ENCODE data around the gene MMEL1. TPM values are rescaled to one million over a fixed set of nuclear protein-coding genes. Genes with fewer than 3 reads are reported as not detected.

MMEL1 gene
- total and polyA plus RNA-seq, 2 donors from 2014 or later = 4.0 to 8.5 TPM

GRCh38 chr1:2575801-2576663, 56.8 kb downstream of the MMEL1 start:
- TF ChIP-seq CTCF (IDR thresholded peaks at IDR 0.05; ENCODE audit: borderline replicate concordance, extremely low read depth, insufficient read depth) = no peak
- intact Hi-C loops (cut with DNase I) = no loop called here
- Histone ChIP-seq H3K4me1 (ENCODE audit: control insufficient read depth in 2 of 3, insufficient read depth in 2 of 3, low read depth in 1 of 3, low read length in 3 of 3) (peaks cover 0 to 17% (median 10%) of the 10 kb centered on the region in 3 donors), H3K9ac (ENCODE audit: low read length in 3 of 3) (no peak overlapping the region), H3K4me3 (ENCODE audit: low read length in 3 of 3) (no peak overlapping the region), H3K9me3 (ENCODE audit: control insufficient read depth in 2 of 3, insufficient read depth in 1 of 3, low read length in 3 of 3) (peaks cover 0 to 5% (median 0%) of the 10 kb centered on the region in 3 donors), H3K27me3 (ENCODE audit: control insufficient read depth, insufficient read depth, low read length) (no peaks in the 10 kb centered on the region), H3K27ac (ENCODE audit: low read depth in 2 of 2, low read length in 2 of 2) (peak overlapping the region; percentile 14 to 51), H3K36me3 (ENCODE audit: control insufficient read depth in 2 of 3, insufficient read depth in 3 of 3, low read length in 3 of 3) (no peaks in the 10 kb centered on the region)
- FAIRE-seq (no peak), DNase-seq (peak in 4 of 5 donors; percentile 35 to 90 (median 44))

- intact Hi-C loops (cut with DNase I) = no loop called here
- peaks cover 0 to 17% (median 10%) of the 10 kb centered on the region in 3 donors for H3K4me1 ChIP-seq (ENCODE audit: control insufficient read depth in 2 of 3, insufficient read depth in 2 of 3, low read depth in 1 of 3, low read length in 3 of 3)
- H3K36me3 ChIP-seq (ENCODE audit: control insufficient read depth in 2 of 3, insufficient read depth in 3 of 3, low read length in 3 of 3) = no peaks in the 10 kb centered on the region
Observed at GRCh38 chr1:2574350-2574749, 58.5 kb downstream of the MMEL1 start.

GRCh38 chr1:2573250-2573920, 59.4 kb downstream of the MMEL1 start:
- no peak for FAIRE-seq
- no peak for TF ChIP-seq CTCF (IDR thresholded peaks at IDR 0.05; ENCODE audit: borderline replicate concordance, extremely low read depth, insufficient read depth)

More at GRCh38 chr1:2574350-2574749, 58.5 kb downstream of the MMEL1 start:
- no peak for DNase-seq
- H3K9ac ChIP-seq (ENCODE audit: low read length in 3 of 3) = no peak overlapping the region
- H3K27me3 ChIP-seq (ENCODE audit: control insufficient read depth, insufficient read depth, low read length) = no peaks in the 10 kb centered on the region
- H3K9me3 ChIP-seq (ENCODE audit: control insufficient read depth in 2 of 3, insufficient read depth in 1 of 3, low read length in 3 of 3) = peaks cover 0 to 5% (median 0%) of the 10 kb centered on the region in 3 donors
- FAIRE-seq = no peak
- H3K4me3 ChIP-seq (ENCODE audit: low read length in 3 of 3) = no peak overlapping the region
- H3K27ac ChIP-seq (ENCODE audit: low read depth in 2 of 2, low read length in 2 of 2) = no peak overlapping the region
- TF ChIP-seq CTCF (IDR thresholded peaks at IDR 0.05; ENCODE audit: borderline replicate concordance, extremely low read depth, insufficient read depth) = no peak

More at GRCh38 chr1:2573250-2573920, 59.4 kb downstream of the MMEL1 start:
- H3K27ac ChIP-seq (ENCODE audit: low read depth in 2 of 2, low read length in 2 of 2) = no peak overlapping the region
- H3K36me3 ChIP-seq (ENCODE audit: control insufficient read depth in 2 of 3, insufficient read depth in 3 of 3, low read length in 3 of 3) = no peaks in the 10 kb centered on the region
- H3K9ac ChIP-seq (ENCODE audit: low read length in 3 of 3) = no peak overlapping the region
- peaks cover 0 to 5% (median 0%) of the 10 kb centered on the region in 3 donors for H3K9me3 ChIP-seq (ENCODE audit: control insufficient read depth in 2 of 3, insufficient read depth in 1 of 3, low read length in 3 of 3)
- H3K27me3 ChIP-seq (ENCODE audit: control insufficient read depth, insufficient read depth, low read length) = no peaks in the 10 kb centered on the region
- no peak overlapping the region for H3K4me3 ChIP-seq (ENCODE audit: low read length in 3 of 3)
- intact Hi-C loops (cut with DNase I) = no loop called here
- H3K4me1 ChIP-seq (ENCODE audit: control insufficient read depth in 2 of 3, insufficient read depth in 2 of 3, low read depth in 1 of 3, low read length in 3 of 3) = peaks cover 0 to 17% (median 10%) of the 10 kb centered on the region in 3 donors
- DNase-seq = no peak
